HG03457 (cell line): Measurements from ENCODE around the gene SPDYA.

ENCODE experiments used
- ATAC-seq: cut with Tn5 transposase; IDR thresholded peaks from one replicate; pipeline ENCODE4 v1.9.1; 2021; ENCODE audit warnings: moderate number of reproducible peaks; ENCODE audit not compliant: unreplicated experiment

Gene SPDYA

DNA sequence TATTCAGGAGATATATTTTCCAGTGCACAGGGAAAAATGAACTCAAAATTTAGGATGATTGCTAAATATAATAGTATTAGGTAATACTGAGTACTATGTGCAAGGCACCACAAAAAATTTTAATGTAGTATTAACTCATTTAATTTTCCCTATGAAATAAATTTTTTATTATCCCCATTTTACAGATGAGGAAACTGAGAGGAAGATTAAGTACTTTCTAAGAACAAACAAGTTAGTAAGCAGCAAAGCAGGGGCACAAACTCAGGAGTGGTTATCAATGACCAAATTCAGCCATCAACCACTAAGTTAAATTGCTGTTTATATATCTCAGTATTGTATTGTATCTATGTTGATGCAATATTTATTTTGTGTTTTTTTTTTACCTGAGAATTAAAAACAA, 14.2 kb downstream of the SPDYA start:
- ATAC-seq = no peak

DNA sequence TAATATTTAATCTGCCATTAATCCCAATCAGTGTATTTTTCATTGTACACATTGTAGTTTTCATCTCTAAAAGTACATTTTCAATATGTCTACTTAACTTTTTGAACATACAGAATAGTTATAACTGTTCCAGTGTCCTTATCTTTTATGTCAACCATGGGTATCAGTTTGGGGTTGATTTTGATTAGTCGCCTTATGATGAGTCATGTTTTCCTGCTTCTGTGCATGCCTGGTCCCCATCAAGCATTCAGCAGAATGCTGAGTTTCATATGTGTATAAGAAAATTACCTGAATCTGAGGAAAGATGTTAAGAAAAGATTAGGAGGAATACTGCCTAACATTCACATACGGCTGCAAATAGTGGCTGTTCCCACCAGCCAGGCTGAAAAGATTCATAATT, 17.7 kb downstream of the SPDYA start:
- no peak for ATAC-seq

DNA sequence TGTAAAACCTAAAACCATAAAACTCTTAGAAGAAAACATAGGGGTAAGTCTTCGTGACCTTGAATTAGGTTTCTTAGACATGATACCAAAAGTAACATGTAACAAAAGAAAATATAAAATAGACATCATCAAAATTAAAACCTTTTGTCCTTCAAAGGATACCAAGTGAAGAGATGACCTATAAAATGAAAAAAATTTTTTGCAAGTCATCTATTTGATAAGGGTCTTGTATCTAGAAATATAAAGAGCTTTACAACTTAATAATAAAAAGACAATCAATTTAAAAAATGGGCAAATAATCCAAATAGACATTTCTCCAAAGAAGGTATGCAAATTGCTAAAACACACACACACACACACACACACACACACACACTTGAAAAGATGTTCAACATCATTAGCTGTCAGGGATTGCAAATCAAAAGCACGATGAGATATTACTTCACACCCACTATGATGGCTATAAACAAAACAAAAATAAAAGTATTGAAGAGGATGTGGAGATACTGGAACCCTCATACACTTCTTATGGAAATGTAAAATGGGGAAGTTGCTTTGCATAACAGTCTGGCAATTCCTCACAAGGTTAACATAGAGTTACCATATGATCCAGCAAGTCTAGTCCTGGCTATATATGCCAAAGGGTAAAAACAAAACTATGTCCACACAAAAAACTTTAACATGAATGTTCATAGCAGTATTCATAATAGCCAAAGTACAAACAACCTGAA, 23.3 kb downstream of the SPDYA start:
- ATAC-seq = no peak

DNA sequence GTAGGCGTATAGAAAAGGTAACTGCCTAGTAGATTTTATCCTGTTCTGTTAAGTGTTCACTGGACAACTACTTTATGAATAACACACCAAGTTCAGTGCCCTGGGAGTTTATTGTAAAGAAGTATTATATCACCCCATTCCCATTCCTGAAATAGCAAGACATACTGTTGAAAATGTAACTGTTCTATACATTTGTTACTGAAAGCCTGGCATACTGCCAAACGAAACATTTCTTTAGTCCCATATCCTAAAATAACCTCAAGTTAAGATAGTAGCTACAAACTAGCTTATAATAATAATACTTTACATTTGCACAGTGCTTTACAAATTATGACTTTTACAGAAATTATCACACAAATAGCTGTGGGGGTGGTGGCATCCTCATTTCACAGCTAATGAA, 25.1 kb downstream of the SPDYA start:
- ATAC-seq = no peak

DNA sequence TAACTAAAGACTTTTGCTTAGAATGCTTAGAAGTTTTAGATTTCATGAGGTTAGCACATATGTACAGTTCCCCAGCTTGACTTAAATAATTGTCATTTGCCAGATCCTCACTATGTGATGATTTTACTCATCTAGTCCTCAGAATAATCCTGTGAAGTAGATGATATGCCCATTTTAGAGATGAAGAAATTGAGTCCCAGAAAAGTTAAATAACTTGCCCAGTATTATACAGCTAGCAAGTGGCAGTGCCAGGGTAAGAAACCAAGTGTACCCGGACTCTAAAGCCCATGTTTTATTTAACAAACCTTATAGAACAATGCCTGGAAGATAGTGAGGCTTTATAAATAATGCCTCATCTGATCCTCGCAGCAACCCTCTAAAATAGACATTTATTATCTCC, 28.3 kb downstream of the SPDYA start:
- no peak for ATAC-seq

DNA sequence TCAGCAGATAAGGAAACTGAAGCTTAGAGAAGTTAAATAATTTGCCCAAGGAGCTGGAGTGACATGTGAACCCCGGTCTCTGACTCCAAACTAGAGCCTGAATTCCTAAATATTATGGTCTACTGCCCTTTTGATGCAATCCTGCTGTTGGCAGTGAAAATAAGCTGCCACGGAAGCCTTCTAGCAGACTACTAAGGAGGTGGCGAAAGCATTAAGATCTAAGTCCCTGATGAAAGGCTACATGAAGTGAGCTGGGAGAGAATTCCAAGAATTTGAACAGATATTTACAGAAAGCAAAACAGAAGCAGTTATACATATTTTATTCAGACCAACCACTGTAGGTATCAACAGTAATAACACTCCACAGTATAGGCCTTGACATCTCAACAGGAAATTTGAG, 31.4 kb downstream of the SPDYA start:
- ATAC-seq = no peak

DNA sequence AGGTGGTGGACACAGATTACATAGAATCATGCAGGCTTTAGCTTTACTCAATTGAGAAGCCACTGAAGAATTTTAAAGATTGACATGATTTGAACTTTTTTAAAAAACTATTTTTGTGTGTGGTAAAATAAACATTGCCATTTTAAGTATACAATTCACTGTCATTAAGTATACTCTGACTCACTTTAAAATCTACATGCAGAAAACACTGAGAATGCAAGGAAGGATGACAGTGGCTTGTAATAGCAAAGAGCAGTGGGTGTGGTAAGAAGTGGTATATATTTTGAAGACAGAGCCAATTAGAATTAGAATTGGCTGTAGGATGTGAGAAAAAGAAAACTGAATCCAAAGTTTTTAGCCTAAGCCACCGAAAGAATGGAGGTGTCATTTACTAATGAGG, 44.6 kb downstream of the SPDYA start:
- no peak for ATAC-seq

DNA sequence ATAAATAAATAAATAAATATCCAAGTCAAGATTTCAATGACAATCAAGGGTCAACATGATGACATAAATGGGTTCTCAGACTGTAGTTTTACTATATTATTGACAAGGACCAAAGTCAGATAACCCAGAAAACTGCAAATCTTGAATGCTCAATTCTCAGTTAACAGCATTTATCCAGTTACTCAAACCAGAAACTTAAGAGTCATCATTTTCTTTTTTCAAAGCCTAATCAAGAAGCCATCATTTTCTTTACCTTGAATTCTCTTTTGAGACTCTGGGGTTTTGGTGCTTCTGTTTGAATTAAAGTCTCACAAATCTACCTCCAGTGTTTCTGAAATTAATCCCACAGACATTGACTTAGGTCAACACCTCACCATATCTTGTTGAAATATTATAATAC, 45.3 kb downstream of the SPDYA start:
- ATAC-seq = no peak

DNA sequence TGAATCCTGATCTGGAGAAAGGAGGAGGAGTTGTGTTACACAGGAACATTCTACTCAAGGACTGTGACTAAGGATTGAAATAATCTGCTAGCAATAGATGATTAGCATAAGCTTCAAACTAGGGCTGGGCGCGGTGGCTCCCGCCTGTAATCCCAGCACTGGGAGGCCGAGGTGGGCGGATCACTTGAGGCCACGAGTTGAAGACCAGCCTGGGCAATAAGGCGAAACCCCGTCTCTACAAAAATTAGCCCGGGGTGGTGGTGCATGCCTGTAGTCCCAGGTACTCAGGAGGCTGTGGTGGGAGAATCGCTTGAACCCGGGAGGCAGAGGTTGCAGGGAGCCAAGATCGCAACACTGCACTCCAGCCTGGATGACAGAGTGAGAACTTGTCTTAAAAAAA, 58.0 kb downstream of the SPDYA start:
- ATAC-seq = no peak

DNA sequence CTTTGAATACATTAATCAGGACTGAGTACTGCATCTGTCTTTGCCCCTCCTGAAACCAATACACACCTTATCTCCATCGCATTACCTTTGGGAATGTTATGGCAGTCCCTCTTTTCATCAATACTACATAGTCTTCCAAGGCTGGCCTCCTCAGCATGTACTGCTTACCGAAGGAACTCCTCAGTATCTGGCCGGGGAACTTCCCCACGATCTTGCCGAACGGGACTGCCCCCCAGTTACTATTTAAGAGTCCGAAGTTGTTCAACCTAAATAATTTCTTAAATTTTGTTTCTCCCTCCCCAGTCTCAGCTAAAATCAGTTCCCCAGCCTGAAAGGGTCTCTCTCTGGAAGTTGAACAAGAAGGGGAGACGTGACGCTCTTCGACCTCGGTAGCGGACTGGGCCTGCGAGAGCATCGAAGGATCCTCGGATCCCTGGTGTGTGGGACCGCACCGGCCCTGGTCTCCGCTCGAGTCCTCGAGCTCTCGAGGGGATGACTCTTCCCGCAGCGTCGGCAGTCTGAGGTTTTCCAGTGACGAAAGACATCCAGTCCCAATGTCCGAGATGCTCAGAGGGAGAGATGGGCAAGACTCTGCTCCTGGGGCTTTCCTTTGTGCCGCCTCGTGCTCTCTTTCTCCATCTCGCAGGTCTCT, 59.0 kb downstream of the SPDYA start:
- peak; percentile 14 for ATAC-seq

DNA sequence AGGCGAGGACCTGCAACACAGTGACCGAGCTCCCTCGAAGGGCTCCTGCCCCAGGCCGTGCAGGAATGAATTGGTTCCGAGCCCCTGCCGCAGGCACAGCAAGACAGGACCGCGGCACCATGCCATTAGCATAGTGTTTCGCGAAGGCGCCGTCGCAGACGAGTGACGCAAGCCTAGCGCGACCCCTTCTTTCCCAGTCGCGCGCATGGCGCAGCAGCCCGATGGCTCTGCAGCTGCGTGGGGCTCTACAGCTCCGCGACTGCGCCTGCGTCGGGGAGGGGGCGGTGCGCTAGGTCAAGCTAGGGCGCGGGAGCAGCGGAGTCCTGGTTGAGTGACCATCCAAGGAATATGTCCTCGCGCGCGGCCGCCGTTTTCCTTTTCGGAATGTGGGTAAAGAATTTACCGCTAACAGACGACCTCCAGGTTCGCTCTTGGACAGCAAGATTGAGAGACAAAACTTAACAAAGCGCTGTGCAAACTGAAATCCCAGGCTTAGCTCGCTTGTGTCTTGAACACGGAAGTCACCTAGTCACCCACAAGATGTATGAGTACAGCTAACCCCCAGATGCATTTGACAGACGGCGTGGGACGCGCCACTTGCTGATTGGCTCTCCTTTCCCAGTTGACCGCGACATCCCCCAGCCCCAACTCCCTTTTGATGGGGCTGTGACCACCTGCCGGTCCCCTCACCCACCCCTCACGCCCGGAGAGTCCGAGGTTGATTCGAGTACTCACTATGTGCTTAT, 59.7 kb downstream of the SPDYA start, which contains the start of gene TRMT61B:
TRMT61B (minus strand) TSS at position 164 of the 746 bp plus-strand sequence; CDS start at position 132, 32 bp downstream.
- ATAC-seq = peak; percentile 95

DNA sequence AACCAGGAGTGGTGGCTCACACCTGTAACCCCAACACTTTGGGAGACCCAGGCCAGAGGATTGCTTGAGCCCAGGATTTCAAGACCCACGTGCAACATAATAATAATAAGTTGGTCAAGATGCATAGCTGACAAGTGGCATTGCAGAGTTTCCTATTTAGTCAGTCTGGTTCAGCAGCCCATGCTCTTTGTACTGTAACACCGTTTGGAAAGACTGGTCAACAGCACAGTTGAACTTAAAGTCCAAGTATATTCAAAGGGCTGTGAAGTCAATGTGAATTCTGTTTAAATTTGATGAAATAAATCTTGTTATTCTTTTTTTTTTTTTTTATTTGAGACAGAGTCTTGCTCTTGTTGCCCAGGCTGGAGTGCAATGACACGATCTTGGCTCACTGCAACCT, 61.0 kb downstream of the SPDYA start:
- no peak for ATAC-seq

DNA sequence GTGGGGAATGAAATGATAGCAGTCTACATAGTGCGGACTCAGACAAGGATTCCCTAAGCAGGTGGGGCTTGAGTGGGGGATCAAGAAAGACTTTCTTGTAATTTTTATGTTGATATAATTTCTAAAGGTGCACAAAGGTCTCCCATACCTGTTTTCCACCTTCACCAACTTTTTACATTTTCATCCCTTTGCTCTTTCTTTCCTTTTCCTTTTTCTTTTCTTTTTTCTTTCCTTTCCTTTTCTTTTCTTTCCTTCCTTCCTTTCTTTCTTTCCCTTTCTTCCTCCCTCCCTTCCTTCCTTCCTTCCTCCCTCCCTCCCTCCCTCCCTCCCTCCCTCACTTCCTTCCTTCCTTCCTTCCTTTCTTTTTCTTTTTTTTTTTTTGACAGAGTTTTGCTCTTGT, 69.6 kb downstream of the SPDYA start:
- no peak for ATAC-seq

DNA sequence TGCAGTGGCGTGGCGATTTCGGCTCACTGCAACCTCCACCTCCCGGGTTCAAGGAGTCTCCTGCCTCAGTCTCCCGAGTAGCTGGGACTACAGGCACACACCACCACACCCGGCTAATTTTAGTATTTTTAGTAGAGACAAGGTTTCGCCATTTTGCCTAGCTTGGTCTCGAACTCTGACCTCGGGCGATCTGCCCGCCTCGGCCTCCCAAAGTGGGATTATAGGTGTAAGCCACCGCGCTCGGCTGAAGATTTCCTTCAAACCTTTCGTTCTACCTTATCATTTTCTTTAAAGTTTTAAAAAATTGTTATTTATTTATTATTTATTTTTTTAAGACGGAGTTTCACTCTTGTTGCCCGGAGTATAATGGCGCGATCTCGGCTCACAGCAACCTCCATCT, 82.9 kb downstream of the SPDYA start:
- no peak for ATAC-seq

DNA sequence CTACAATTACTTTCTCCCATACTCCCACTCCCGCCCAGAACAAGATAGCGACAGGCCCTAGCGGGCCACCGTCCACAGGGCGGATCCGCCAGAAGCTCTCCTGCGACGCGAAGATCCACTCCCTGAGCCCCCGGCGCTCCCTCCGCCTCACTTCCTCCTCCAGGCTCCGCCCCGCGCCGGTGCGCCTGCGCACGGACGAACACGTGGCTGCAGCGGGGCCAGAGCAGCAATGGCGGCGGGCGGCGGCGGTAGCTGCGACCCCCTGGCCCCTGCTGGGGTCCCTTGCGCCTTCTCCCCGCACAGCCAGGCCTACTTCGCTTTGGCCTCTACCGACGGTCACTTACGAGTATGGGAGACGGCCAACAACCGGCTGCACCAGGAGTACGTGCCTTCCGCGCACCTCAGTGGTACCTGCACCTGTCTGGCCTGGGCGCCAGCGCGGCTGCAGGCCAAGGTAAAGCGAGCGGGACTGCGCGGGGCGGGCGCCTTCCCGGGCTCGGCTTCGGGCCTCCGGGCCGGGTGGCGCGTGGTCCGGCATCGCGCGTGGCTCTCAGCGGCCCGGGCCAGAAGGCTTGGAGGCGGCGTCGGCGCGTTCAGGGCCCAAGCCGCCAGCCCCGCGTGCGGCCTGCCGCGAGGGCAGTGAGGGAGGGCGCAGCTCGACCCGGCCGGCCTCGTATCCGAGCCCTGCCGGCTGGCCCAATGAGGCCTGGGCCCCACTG, 84.0 kb downstream of the SPDYA start, which contains the start of gene WDR43:
WDR43 (plus strand) TSS at position 198 of the 719 bp plus-strand sequence; CDS start at position 230, 32 bp downstream.
- ATAC-seq = peak; percentile 78

DNA sequence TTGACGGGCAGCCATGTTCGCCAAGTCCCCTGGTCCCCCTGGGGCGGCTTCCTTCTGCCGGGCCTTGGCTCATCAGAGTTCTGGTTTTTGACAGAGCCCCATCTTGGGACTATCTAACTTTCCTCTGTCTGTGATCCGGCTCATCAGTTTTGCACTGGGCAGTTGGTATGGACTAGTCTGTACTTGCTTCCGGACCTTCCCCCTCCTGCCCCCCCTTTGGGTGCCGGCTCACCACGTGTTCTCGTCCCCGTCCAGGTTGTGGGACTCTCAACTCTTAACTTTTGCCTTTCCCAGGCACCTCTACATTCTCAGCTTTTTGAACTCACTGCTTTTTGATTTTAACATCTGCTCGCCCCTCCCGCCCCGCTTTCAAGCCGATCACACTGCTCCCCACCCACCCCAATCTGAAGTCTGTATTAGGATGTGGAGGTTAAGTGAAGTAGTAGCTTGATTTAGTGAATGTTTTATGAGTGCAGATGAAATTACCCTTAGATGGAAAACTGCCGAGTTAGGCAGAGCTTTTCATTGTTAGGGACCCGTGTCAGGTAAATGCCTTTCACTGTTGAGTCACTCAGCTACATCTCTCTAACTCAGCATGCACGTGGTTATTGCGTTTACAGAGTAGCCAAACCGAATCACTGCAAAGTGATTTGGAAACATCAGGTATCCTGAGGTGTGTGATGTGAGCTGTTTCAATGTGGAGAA, 84.7 kb downstream of the SPDYA start:
- no peak for ATAC-seq

DNA sequence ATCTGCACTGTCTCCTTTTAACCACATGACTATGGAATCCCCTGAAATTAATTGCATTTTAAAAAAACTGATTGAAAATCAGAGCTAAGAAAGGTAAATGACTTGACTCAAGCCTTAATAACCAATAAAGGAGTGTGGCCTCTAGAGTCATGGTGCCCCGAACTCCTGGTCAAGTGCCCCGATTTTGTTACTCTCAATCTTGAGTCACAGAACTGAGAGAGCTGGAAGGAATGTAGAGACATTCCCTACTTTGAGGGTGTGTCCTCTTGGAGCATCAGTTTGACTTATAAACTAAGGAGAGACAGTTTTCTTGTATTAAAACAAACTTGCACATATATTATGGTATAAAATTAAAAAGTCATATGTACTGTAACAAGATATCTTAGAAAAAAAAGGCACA, 86.3 kb downstream of the SPDYA start:
- ATAC-seq = no peak

DNA sequence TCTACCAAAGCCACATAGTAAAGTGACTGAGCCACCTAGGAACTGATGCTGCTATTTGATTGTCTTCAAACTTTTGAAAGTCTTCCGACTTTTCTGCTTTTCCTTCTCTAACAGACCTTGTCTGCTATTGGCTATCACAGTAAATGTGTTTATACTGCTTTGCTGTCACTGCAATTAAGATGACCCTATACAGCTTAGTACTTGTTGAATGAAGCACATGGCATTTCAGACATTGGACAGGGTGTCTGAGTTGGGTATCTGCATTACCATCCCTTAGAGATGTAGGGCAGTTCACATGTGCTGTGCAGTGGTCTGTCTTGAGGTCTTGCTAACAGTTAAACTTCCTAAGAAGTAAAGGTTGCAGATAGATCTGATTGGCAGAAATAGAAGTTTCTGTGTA, 87.4 kb downstream of the SPDYA start:
- ATAC-seq = no peak
